HEK293 (cell line): ENCODE results near the gene LACTBL1.
A peak's percentile ranks its signal among the peaks of the same experiment; 100 is the strongest.

Experiments
- EGR2 ChIP-seq: fragments of 450-650 bp; formaldehyde crosslinking; IDR thresholded peaks from 2 replicates; pipeline ENCODE4 v1.5.1; 2016; ENCODE audit warnings: low read depth, missing biosample characterization, missing genetic modification characterization
- KLF16 ChIP-seq: fragments of 450-650 bp; formaldehyde crosslinking; IDR thresholded peaks from 2 replicates; pipeline ENCODE4 v1.5.1; 2017; ENCODE audit warnings: missing biosample characterization, missing genetic modification characterization
- KLF7 ChIP-seq: fragments of 450-650 bp; formaldehyde crosslinking; IDR thresholded peaks from 2 replicates; pipeline ENCODE4 v1.5.1; 2016; ENCODE audit warnings: missing biosample characterization, missing genetic modification characterization, borderline replicate concordance
- PBX3 ChIP-seq: sonication (generic); formaldehyde crosslinking; IDR thresholded peaks from 2 replicates; pipeline ENCODE4 v1.8.1; 2022; ENCODE audit warnings: mild to moderate bottlenecking, moderate library complexity, missing genetic modification reagents
- REST ChIP-seq: fragments of 450-650 bp; formaldehyde crosslinking; IDR thresholded peaks from 2 replicates; pipeline ENCODE4 v1.5.1; 2016; ENCODE audit warnings: missing biosample characterization, missing genetic modification characterization
- SCRT1 ChIP-seq: fragments of 450-650 bp; formaldehyde crosslinking; IDR thresholded peaks from 2 replicates; pipeline ENCODE4 v1.5.1; 2016; ENCODE audit warnings: missing biosample characterization, missing genetic modification characterization, borderline replicate concordance
- SCRT2 ChIP-seq: fragments of 450-650 bp; formaldehyde crosslinking; IDR thresholded peaks from 2 replicates; pipeline ENCODE4 v1.5.1; 2016; ENCODE audit warnings: missing biosample characterization, missing genetic modification characterization
- WT1 ChIP-seq: fragments of 450-650 bp; formaldehyde crosslinking; IDR thresholded peaks from 2 replicates; pipeline ENCODE4 v1.5.1; 2016; ENCODE audit warnings: missing biosample characterization, missing genetic modification characterization
- YY1 ChIP-seq: fragments of 450-650 bp; formaldehyde crosslinking; IDR thresholded peaks from 2 replicates; pipeline ENCODE4 v1.5.1; 2018; ENCODE audit warnings: missing biosample characterization, missing genetic modification characterization
- ZBTB21 ChIP-seq: fragments of 450-650 bp; formaldehyde crosslinking; IDR thresholded peaks from 2 replicates; pipeline ENCODE4 v1.5.1; 2017; ENCODE audit warnings: missing biosample characterization, missing genetic modification characterization
- ZBTB26 ChIP-seq: fragments of 450-650 bp; formaldehyde crosslinking; optimal IDR thresholded peaks from 2 replicates; pipeline ENCODE3; 2016; ENCODE audit warnings: missing biosample characterization, mild to moderate bottlenecking, missing genetic modification characterization
- ZBTB7A ChIP-seq: fragments of 450-650 bp; formaldehyde crosslinking; IDR thresholded peaks from 2 replicates; pipeline ENCODE4 v1.5.1; 2016; ENCODE audit warnings: low read depth, missing biosample characterization, missing genetic modification characterization
- ZNF138 ChIP-seq: fragments of 450-650 bp; formaldehyde crosslinking; IDR thresholded peaks from 2 replicates; pipeline ENCODE4 v1.5.1; 2016; ENCODE audit warnings: missing biosample characterization, missing genetic modification characterization, borderline replicate concordance
- ZNF155 ChIP-seq: fragments of 450-650 bp; formaldehyde crosslinking; IDR thresholded peaks from 2 replicates; pipeline ENCODE4 v1.5.1; 2016; ENCODE audit warnings: missing biosample characterization, missing genetic modification characterization
- ZNF16 ChIP-seq: fragments of 450-650 bp; formaldehyde crosslinking; IDR thresholded peaks from 2 replicates; pipeline ENCODE4 v1.5.1; 2016; ENCODE audit warnings: low read depth, missing biosample characterization, missing genetic modification characterization
- ZNF221 ChIP-seq: fragments of 450-650 bp; formaldehyde crosslinking; IDR thresholded peaks from 2 replicates; pipeline ENCODE4 v1.5.1; 2017; ENCODE audit warnings: missing biosample characterization, missing genetic modification characterization, borderline replicate concordance
- ZNF223 ChIP-seq: fragments of 450-650 bp; formaldehyde crosslinking; IDR thresholded peaks from 2 replicates; pipeline ENCODE4 v1.5.1; 2016; ENCODE audit warnings: missing biosample characterization, missing genetic modification characterization
- ZNF24 ChIP-seq: fragments of 450-650 bp; formaldehyde crosslinking; IDR thresholded peaks from 2 replicates; pipeline ENCODE4 v1.5.1; 2016; ENCODE audit warnings: missing biosample characterization, missing genetic modification characterization
- ZNF292 ChIP-seq: fragments of 450-650 bp; formaldehyde crosslinking; IDR thresholded peaks from 2 replicates; pipeline ENCODE4 v1.5.1; 2016; ENCODE audit warnings: low read depth, missing biosample characterization, missing genetic modification characterization, borderline replicate concordance
- ZNF324 ChIP-seq: fragments of 450-650 bp; formaldehyde crosslinking; IDR thresholded peaks from 2 replicates; pipeline ENCODE4 v1.5.1; 2016; ENCODE audit warnings: missing biosample characterization, missing genetic modification characterization
- ZNF366 ChIP-seq: fragments of 450-650 bp; formaldehyde crosslinking; conservative IDR thresholded peaks from 2 replicates; pipeline ENCODE4 v1.5.1; 2016; ENCODE audit warnings: missing biosample characterization, missing genetic modification characterization
- ZNF433 ChIP-seq: fragments of 450-650 bp; formaldehyde crosslinking; IDR thresholded peaks from 2 replicates; pipeline ENCODE4 v1.5.1; 2016; ENCODE audit warnings: missing biosample characterization, missing genetic modification characterization, low read depth
- ZNF521 ChIP-seq: fragments of 450-650 bp; formaldehyde crosslinking; IDR thresholded peaks from 2 replicates; pipeline ENCODE4 v1.5.1; 2017; ENCODE audit warnings: missing biosample characterization, mild to moderate bottlenecking, missing genetic modification characterization
- ZNF530 ChIP-seq: fragments of 450-650 bp; formaldehyde crosslinking; IDR thresholded peaks from 2 replicates; pipeline ENCODE4 v1.5.1; 2016; ENCODE audit warnings: low read depth, missing biosample characterization, missing genetic modification characterization
- ZNF549 ChIP-seq: fragments of 450-650 bp; IDR thresholded peaks from 2 replicates; pipeline ENCODE4 v1.5.1; 2018; ENCODE audit warnings: missing biosample characterization, missing genetic modification characterization, mild to moderate bottlenecking, inconsistent platforms, moderate library complexity
- ZNF677 ChIP-seq: fragments of 450-650 bp; IDR thresholded peaks from 2 replicates; pipeline ENCODE4 v1.5.0; 2018; ENCODE audit warnings: missing biosample characterization, mild to moderate bottlenecking, missing genetic modification characterization, moderate library complexity
- ZNF747 ChIP-seq: fragments of 450-650 bp; formaldehyde crosslinking; IDR thresholded peaks from 2 replicates; pipeline ENCODE4 v1.5.1; 2016; ENCODE audit warnings: missing biosample characterization, missing genetic modification characterization
- ZNF76 ChIP-seq: fragments of 450-650 bp; formaldehyde crosslinking; IDR thresholded peaks from 2 replicates; pipeline ENCODE4; 2016; ENCODE audit warnings: low read depth, missing biosample characterization, missing genetic modification characterization, borderline replicate concordance
- ZSCAN30 ChIP-seq: fragments of 450-650 bp; IDR thresholded peaks from 2 replicates; pipeline ENCODE4 v1.5.1; 2018; ENCODE audit warnings: missing biosample characterization, mild to moderate bottlenecking, missing genetic modification characterization, moderate library complexity
- TF ChIP-seq, protein P1 (sequence below): fragments of 450-650 bp; formaldehyde crosslinking; IDR thresholded peaks from 2 replicates; pipeline ENCODE4 v1.5.1; 2016; ENCODE audit warnings: missing biosample characterization, missing genetic modification characterization
- TF ChIP-seq, protein P2 (sequence below): fragments of 450-650 bp; formaldehyde crosslinking; IDR thresholded peaks from 2 replicates; pipeline ENCODE4 v1.5.1; 2016; ENCODE audit warnings: missing biosample characterization, missing genetic modification characterization

LACTBL1 gene

GRCh38 chr1:23019094-23019862 lies 46.6 kb upstream of the LACTBL1 start, which contains the start of gene KDM1A (continued):
- TF ChIP-seq REST (tag by site-specific recombination) (0 out of 2 replicates have a peak, but pooled peaks have one; percentile 14), ZNF521 (tag by site-specific recombination) (no peak), WT1 (tag by site-specific recombination) (peak; percentile 36; the same call in 1 of the 2 replicates), ZNF366 (peak; percentile 65), KLF7 (tag by site-specific recombination) (peak; percentile 74; the same call in 1 of the 2 replicates), ZBTB26 (peak; percentile 98), ZNF138 (tag by site-specific recombination) (no peak), ZNF16 (tag by site-specific recombination) (no peak), KLF16 (tag by site-specific recombination) (peak; percentile 93), PBX3 (CRISPR knock-in tag) (peak; percentile 47; the same call in 1 of the 2 replicates), ZNF677 (0 out of 2 replicates have a peak, but pooled peaks have one; percentile 40), ZBTB7A (tag by site-specific recombination) (peak; percentile 94), YY1 (peak; percentile 72), ZNF747 (no peak), EGR2 (tag by site-specific recombination) (peak; percentile 90), ZNF433 (tag by site-specific recombination) (no peak), ZNF24 (tag by site-specific recombination) (peak; percentile 96), ZNF76 (peak; percentile 97), ZNF155 (tag by site-specific recombination) (no peak), ZNF324 (tag by site-specific recombination) (peak; percentile 96), ZNF530 (tag by site-specific recombination) (no peak), ZSCAN30 (tag by site-specific recombination) (peak; percentile 87), ZBTB21 (tag by site-specific recombination) (peak; percentile 73), ZNF221 (tag by site-specific recombination) (no peak), SCRT1 (tag by site-specific recombination) (no peak), ZNF549 (tag by site-specific recombination) (0 out of 2 replicates have a peak, but pooled peaks have one; percentile 30), ZNF292 (tag by site-specific recombination) (no peak), SCRT2 (tag by site-specific recombination) (no peak; the same call in 1 of the 2 replicates), ZNF223 (tag by site-specific recombination) (no peak)
- TF ChIP-seq, protein P1, sequence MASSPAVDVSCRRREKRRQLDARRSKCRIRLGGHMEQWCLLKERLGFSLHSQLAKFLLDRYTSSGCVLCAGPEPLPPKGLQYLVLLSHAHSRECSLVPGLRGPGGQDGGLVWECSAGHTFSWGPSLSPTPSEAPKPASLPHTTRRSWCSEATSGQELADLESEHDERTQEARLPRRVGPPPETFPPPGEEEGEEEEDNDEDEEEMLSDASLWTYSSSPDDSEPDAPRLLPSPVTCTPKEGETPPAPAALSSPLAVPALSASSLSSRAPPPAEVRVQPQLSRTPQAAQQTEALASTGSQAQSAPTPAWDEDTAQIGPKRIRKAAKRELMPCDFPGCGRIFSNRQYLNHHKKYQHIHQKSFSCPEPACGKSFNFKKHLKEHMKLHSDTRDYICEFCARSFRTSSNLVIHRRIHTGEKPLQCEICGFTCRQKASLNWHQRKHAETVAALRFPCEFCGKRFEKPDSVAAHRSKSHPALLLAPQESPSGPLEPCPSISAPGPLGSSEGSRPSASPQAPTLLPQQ (tag by site-specific recombination), result peak; percentile 92
- TF ChIP-seq, protein P2, sequence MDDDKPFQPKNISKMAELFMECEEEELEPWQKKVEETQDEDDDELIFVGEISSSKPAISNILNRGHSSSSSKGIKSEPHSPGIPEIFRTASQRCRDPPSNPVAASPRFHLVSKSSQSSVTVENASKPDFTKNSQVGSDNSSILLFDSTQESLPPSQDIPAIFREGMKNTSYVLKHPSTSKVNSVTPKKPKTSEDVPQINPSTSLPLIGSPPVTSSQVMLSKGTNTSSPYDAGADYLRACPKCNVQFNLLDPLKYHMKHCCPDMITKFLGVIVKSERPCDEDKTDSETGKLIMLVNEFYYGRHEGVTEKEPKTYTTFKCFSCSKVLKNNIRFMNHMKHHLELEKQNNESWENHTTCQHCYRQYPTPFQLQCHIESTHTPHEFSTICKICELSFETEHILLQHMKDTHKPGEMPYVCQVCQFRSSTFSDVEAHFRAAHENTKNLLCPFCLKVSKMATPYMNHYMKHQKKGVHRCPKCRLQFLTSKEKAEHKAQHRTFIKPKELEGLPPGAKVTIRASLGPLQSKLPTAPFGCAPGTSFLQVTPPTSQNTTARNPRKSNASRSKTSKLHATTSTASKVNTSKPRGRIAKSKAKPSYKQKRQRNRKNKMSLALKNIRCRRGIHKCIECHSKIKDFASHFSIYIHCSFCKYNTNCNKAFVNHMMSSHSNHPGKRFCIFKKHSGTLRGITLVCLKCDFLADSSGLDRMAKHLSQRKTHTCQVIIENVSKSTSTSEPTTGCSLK (tag by site-specific recombination), result no peak
